Measurements from ENCODE around the gene VAT1L. TPM values are rescaled to one million over a fixed set of nuclear protein-coding genes. Genes with fewer than 3 reads are reported as not detected.

Gene VAT1L
- total RNA-seq, 1 experiment from 2014 or later: 0.10 TPM

DNA sequence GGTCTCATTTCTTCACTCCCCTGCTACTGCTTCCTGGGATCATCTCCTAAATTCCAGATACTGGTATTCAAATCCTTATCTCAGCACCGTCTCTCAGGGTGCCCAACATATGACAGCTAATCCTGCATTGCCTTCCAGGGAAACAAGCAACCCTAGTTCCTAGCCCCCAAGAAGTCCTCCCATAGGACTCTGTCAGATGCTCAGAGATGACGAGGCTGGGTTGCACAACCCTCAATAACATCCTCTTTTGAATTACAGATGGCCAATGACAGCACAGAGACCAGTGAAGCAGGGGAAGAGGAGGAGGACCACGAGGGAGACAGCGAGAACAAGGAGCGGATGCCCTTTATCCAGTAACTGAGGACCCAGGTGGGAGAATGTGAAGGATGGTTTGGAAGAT lies 189.0 kb downstream of the VAT1L start:
- Histone ChIP-seq H3K79me2 (ENCODE audit: insufficient read depth, low read length) (no peaks in the 10 kb centered on the region), H2AFZ (ENCODE audit: low read depth, low read length, poor library complexity, severe bottlenecking) (no peak overlapping the region), H3K27me3 (ENCODE audit: insufficient read depth, low read length) (peaks cover 45% of the 10 kb centered on the region), H3K4me3 (replicated peaks in 1 of 2; ENCODE audit: low read depth in 1 of 2, low read length in 2 of 2) (no peak overlapping the region), H3K9me3 (ENCODE audit: control insufficient read depth in 1 of 2, insufficient read depth in 1 of 2, low read depth in 1 of 2, low read length in 2 of 2) (no peaks in the 10 kb centered on the region), H3K36me3 (ENCODE audit: control insufficient read depth in 1 of 2, insufficient read depth in 2 of 2, low read length in 2 of 2) (no peaks in the 10 kb centered on the region), H3K4me2 (ENCODE audit: low read length) (no peak overlapping the region), H3K27ac (ENCODE audit: low read depth, low read length) (no peak overlapping the region), H3K9me2 (ENCODE audit: insufficient read depth) (no peaks in the 10 kb centered on the region), H4K20me1 (ENCODE audit: insufficient read depth) (no peaks in the 10 kb centered on the region), H3K4me1 (ENCODE audit: control insufficient read depth in 1 of 2, insufficient read depth in 2 of 2, low read length in 2 of 2) (no peaks in the 10 kb centered on the region), H3K9ac (ENCODE audit: low read length) (no peak overlapping the region)
- POLR2A ChIA-PET: no interaction called here
- intact Hi-C loops (cut with micrococcal nuclease): no loop called here
- BruUV-seq (replicated peaks): no TSS peak
- no peak for TF ChIP-seq EZH2phosphoT487 (IDR thresholded peaks at IDR 0.05; ENCODE audit: borderline replicate concordance)
- TF ChIP-seq POLR2A (IDR thresholded peaks at IDR 0.05; ENCODE audit: borderline replicate concordance, extremely low read depth, insufficient read depth, insufficient read length): no peak
- no peak for TF ChIP-seq TCF7L2 (IDR thresholded peaks at IDR 0.05; ENCODE audit: borderline replicate concordance, extremely low read depth, insufficient read depth, insufficient read length)
- RAD21 ChIA-PET (ENCODE audit: low non-redundant PET in 1 of 2, low total read pairs in 2 of 2, uncharacterized antibody in 2 of 2, unreplicated experiment in 2 of 2): no interaction called here
- CTCF ChIA-PET: no interaction called here
- DNase-seq (ENCODE audit: low read depth, low spot score): no peak
- no peak for ATAC-seq

GRCh38 chr16:77985111-77985510 lies 196.7 kb downstream of the VAT1L start:
- no peak for ATAC-seq
- no peaks in the 10 kb centered on the region for H3K79me2 ChIP-seq (ENCODE audit: insufficient read depth, low read length)
- ChIA-PET RAD21 (ENCODE audit: low non-redundant PET in 1 of 2, low total read pairs in 2 of 2, uncharacterized antibody in 2 of 2, unreplicated experiment in 2 of 2) (no interaction called here), CTCF (no interaction called here), POLR2A (no interaction called here)
- BruUV-seq (replicated peaks): no TSS peak
- no peaks in the 10 kb centered on the region for H3K36me3 ChIP-seq (ENCODE audit: control insufficient read depth in 1 of 2, insufficient read depth in 2 of 2, low read length in 2 of 2)
- H3K9me3 ChIP-seq (ENCODE audit: control insufficient read depth in 1 of 2, insufficient read depth in 1 of 2, low read depth in 1 of 2, low read length in 2 of 2): no peaks in the 10 kb centered on the region
- no peak for TF ChIP-seq CEBPB (IDR thresholded peaks at IDR 0.05; ENCODE audit: low read depth)
- no peak for TF ChIP-seq JUND (IDR thresholded peaks at IDR 0.05)
- no peak for TF ChIP-seq SP1 (IDR thresholded peaks at IDR 0.05; ENCODE audit: low read depth)
- TF ChIP-seq REST (IDR thresholded peaks at IDR 0.05; ENCODE audit: low read depth): no peak
- no peak for TF ChIP-seq TCF7L2 (IDR thresholded peaks at IDR 0.05; ENCODE audit: borderline replicate concordance, extremely low read depth, insufficient read depth, insufficient read length)
- TF ChIP-seq CBX3 (IDR thresholded peaks at IDR 0.05; ENCODE audit: low read depth): no peak
- TF ChIP-seq, protein P1, sequence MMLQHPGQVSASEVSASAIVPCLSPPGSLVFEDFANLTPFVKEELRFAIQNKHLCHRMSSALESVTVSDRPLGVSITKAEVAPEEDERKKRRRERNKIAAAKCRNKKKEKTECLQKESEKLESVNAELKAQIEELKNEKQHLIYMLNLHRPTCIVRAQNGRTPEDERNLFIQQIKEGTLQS (IDR thresholded peaks at IDR 0.05): no peak
- TF ChIP-seq, protein P2, sequence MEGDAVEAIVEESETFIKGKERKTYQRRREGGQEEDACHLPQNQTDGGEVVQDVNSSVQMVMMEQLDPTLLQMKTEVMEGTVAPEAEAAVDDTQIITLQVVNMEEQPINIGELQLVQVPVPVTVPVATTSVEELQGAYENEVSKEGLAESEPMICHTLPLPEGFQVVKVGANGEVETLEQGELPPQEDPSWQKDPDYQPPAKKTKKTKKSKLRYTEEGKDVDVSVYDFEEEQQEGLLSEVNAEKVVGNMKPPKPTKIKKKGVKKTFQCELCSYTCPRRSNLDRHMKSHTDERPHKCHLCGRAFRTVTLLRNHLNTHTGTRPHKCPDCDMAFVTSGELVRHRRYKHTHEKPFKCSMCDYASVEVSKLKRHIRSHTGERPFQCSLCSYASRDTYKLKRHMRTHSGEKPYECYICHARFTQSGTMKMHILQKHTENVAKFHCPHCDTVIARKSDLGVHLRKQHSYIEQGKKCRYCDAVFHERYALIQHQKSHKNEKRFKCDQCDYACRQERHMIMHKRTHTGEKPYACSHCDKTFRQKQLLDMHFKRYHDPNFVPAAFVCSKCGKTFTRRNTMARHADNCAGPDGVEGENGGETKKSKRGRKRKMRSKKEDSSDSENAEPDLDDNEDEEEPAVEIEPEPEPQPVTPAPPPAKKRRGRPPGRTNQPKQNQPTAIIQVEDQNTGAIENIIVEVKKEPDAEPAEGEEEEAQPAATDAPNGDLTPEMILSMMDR (IDR thresholded peaks at IDR 0.05 in 2 of 3, conservative IDR thresholded peaks at IDR 0.05 in 1 of 3; ENCODE audit: borderline replicate concordance in 1 of 3, insufficient read depth in 1 of 3, low read depth in 2 of 3, low read length in 2 of 3): no peak
- no peak for TF ChIP-seq RAD21 (IDR thresholded peaks at IDR 0.05; ENCODE audit: low read depth)
- TF ChIP-seq ZFX (IDR thresholded peaks at IDR 0.05): no peak
- no peak overlapping the region for H3K4me3 ChIP-seq (replicated peaks in 1 of 2; ENCODE audit: low read depth in 1 of 2, low read length in 2 of 2)
- no peak overlapping the region for H3K27ac ChIP-seq (ENCODE audit: low read depth, low read length)
- H3K9me2 ChIP-seq (ENCODE audit: insufficient read depth): no peaks in the 10 kb centered on the region
- no peak for DNase-seq (ENCODE audit: low read depth, low spot score)
- H3K9ac ChIP-seq (ENCODE audit: low read length): no peak overlapping the region
- intact Hi-C loops (cut with micrococcal nuclease): no loop called here
- peaks cover 25% of the 10 kb centered on the region for H3K27me3 ChIP-seq (ENCODE audit: insufficient read depth, low read length)
- H2AFZ ChIP-seq (ENCODE audit: low read depth, low read length, poor library complexity, severe bottlenecking): no peak overlapping the region
- H3K4me1 ChIP-seq (ENCODE audit: control insufficient read depth in 1 of 2, insufficient read depth in 2 of 2, low read length in 2 of 2): no peaks in the 10 kb centered on the region
- no peaks in the 10 kb centered on the region for H4K20me1 ChIP-seq (ENCODE audit: insufficient read depth)
- no peak overlapping the region for H3K4me2 ChIP-seq (ENCODE audit: low read length)
